Gastroesophageal sphincter (tissue), 3 donors: ENCODE data around the gene FZR1.
"Not testable (repeated sequence)": the region's sequence is repeated elsewhere in the genome, so short reads cannot be mapped to it uniquely, and the experiment has no call there.

Experiments
- CTCF ChIP-seq, 4 experiments: fragments of 200-600 bp in 2 of 4; fragments of 450-650 bp in 2 of 4; sonication (generic) in 1 of 4; IDR thresholded peaks; one replicate each; pipeline ENCODE4 v1.5.1; 2017 to 2019; ENCODE audit warnings: antibody characterized with exemption in 4 of 4, mild to moderate bottlenecking in 2 of 4, moderate library complexity in 2 of 4
- EP300 ChIP-seq: sonication (generic); formaldehyde crosslinking; IDR thresholded peaks from one replicate; pipeline ENCODE4 v1.6.1; 2017; ENCODE audit warnings: antibody characterized with exemption, mild to moderate bottlenecking
- POLR2AphosphoS5 ChIP-seq: sonication (generic); formaldehyde crosslinking; IDR thresholded peaks from one replicate; pipeline ENCODE4 v1.6.1; 2017; ENCODE audit warnings: antibody characterized with exemption

GRCh38 chr19:3581792-3582191 lies 75.7 kb downstream of the FZR1 start:
- not testable (repeated sequence) for TF ChIP-seq CTCF (IDR thresholded peaks at IDR 0.05); EP300; POLR2AphosphoS5
